Uterus (tissue), 4 donors: ENCODE data around the gene DNAJC16. TPM values are rescaled to one million over a fixed set of nuclear protein-coding genes. Genes with fewer than 3 reads are reported as not detected.

ENCODE experiments used
- DNase-seq, 2 donors: peaks; one replicate each; pipeline ENCODE4 v3.0.0-alpha.2; 2019 to 2020
- H3K27ac ChIP-seq, 2 donors: fragments of 200-600 bp; sonication (generic); 1 replicate in 1 of 2; 2 replicates in 1 of 2; pipeline ENCODE4 v1.5.1; 2016 to 2018
- H3K27me3 ChIP-seq, 2 donors: fragments of 200-600 bp; sonication (generic); one replicate each; pipeline ENCODE4 v1.5.1; 2018 to 2019; ENCODE audit warnings: control low read depth in 1 of 2
- H3K36me3 ChIP-seq, 2 donors: fragments of 200-600 bp; sonication (generic); one replicate each; pipeline ENCODE4 v1.5.1; 2019; ENCODE audit warnings: control low read depth in 1 of 2
- H3K4me1 ChIP-seq, 2 donors: fragments of 200-600 bp; sonication (generic); one replicate each; pipeline ENCODE4 v1.5.1; 2018 to 2019; ENCODE audit warnings: control low read depth in 1 of 2
- H3K4me3 ChIP-seq, 2 donors: fragments of 200-600 bp; sonication (generic); 1 replicate in 1 of 2; 2 replicates in 1 of 2; pipeline ENCODE4 v1.5.1; 2018 to 2019; ENCODE audit warnings: mild to moderate bottlenecking in 1 of 2
- H3K9me3 ChIP-seq, 2 donors: fragments of 200-600 bp; sonication (generic); one replicate each; pipeline ENCODE4 v1.5.1; 2019; ENCODE audit warnings: control low read depth in 1 of 2
- POLR2A ChIP-seq, 2 donors: fragments of 450-650 bp; IDR thresholded peaks; one replicate each; pipeline ENCODE4 v1.6.1; 2016; ENCODE audit warnings: antibody characterized with exemption in 2 of 2, mild to moderate bottlenecking in 1 of 2, moderate library complexity in 1 of 2
- intact Hi-C: fragments of 100-400 bp; cut with DNase I; formaldehyde crosslinking; loops from one replicate; pipeline ENCODE4 v1.15.1; 2023; ENCODE audit warnings: low total_unique reads
- total RNA-seq, 4 donors: library from RNA; depleted of rRNA in 3 of 4; stranded (reverse); fragments of >200 nt in 3 of 4; gene quantifications; one replicate each; pipeline versions ENCODE4 v1.1.0 to v1.2.4, GENCODE V29; 2014 to 2023
- TF ChIP-seq, protein P1 (sequence below), 4 experiments: fragments of 200-600 bp in 2 of 4; fragments of 450-650 bp in 2 of 4; sonication (generic) in 2 of 4; IDR thresholded peaks; one replicate each; pipeline ENCODE4 v1.5.1; 2016 to 2019; ENCODE audit warnings: antibody characterized with exemption in 4 of 4, mild to moderate bottlenecking in 2 of 4, moderate library complexity in 1 of 4
- donor health status: DM: yes; HTN: yes; CAD: no.

Gene DNAJC16
- total RNA-seq, 4 donors from 2014 or later, result 8.8 to 32.4 (median 27.5) TPM

- peaks cover 7% of the 10 kb centered on the region in 2 donors for H3K4me1 ChIP-seq
- no peak overlapping the region for H3K27ac ChIP-seq
- intact Hi-C loops, result no loop called here
- no peaks in the 10 kb centered on the region for H3K27me3 ChIP-seq
- no peak for DNase-seq
- TF ChIP-seq, protein P1, sequence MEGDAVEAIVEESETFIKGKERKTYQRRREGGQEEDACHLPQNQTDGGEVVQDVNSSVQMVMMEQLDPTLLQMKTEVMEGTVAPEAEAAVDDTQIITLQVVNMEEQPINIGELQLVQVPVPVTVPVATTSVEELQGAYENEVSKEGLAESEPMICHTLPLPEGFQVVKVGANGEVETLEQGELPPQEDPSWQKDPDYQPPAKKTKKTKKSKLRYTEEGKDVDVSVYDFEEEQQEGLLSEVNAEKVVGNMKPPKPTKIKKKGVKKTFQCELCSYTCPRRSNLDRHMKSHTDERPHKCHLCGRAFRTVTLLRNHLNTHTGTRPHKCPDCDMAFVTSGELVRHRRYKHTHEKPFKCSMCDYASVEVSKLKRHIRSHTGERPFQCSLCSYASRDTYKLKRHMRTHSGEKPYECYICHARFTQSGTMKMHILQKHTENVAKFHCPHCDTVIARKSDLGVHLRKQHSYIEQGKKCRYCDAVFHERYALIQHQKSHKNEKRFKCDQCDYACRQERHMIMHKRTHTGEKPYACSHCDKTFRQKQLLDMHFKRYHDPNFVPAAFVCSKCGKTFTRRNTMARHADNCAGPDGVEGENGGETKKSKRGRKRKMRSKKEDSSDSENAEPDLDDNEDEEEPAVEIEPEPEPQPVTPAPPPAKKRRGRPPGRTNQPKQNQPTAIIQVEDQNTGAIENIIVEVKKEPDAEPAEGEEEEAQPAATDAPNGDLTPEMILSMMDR (IDR thresholded peaks at IDR 0.05), result no peak
- TF ChIP-seq POLR2A (IDR thresholded peaks at IDR 0.05), result no peak
- H3K9me3 ChIP-seq, result no peaks in the 10 kb centered on the region
- no peak overlapping the region for H3K4me3 ChIP-seq
- H3K36me3 ChIP-seq, result no peaks in the 10 kb centered on the region
Observed at GRCh38 chr1:15531682-15532081, 5.0 kb downstream of the DNAJC16 start.

- no peaks in the 10 kb centered on the region for H3K36me3 ChIP-seq
Observed at GRCh38 chr1:15538771-15539170, 12.1 kb downstream of the DNAJC16 start.

GRCh38 chr1:15540186-15540585 is 13.5 kb downstream of the DNAJC16 start:
- intact Hi-C loops, result no loop called here
- TF ChIP-seq POLR2A (IDR thresholded peaks at IDR 0.05), result no peak
- TF ChIP-seq, protein P1 (IDR thresholded peaks at IDR 0.05), result no peak
- no peaks in the 10 kb centered on the region for H3K36me3 ChIP-seq

More at GRCh38 chr1:15538771-15539170, 12.1 kb downstream of the DNAJC16 start:
- DNase-seq, result no peak
- Histone ChIP-seq H3K27ac (no peak overlapping the region), H3K4me3 (no peak overlapping the region), H3K4me1 (no peaks in the 10 kb centered on the region), H3K9me3 (no peaks in the 10 kb centered on the region), H3K27me3 (no peaks in the 10 kb centered on the region)
- intact Hi-C loops, result no loop called here
- TF ChIP-seq, protein P1 (IDR thresholded peaks at IDR 0.05), result no peak
- TF ChIP-seq POLR2A (IDR thresholded peaks at IDR 0.05), result no peak

DNA sequence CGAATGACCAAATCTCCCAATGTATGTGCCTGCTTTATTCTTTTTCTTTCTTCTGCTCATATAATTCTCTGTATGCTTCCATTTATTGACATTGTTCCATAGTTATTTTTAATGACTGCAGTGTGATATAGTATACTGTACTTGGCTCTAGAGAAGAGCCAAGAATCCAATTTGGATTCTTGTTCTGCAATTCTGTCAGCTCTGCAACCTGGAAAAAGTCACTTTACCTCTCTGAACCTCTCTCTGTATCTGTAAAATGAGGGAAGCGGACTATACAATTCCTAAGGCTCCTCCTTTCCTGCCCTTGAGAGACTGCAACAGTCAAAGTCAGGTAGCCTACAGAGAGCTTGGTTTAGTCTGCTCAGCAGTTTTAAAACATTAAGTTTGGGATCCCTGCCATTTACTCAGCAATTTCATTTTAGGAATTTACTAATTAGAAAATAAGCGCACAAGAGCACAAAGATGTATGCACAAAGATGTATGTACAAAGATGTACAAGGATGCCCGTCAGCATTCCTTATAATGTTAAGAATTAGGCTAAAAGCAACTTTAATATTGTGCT is 14.7 kb downstream of the DNAJC16 start:
- H3K27ac ChIP-seq, result no peak overlapping the region
- no peaks in the 10 kb centered on the region for H3K36me3 ChIP-seq
- H3K4me1 ChIP-seq, result no peaks in the 10 kb centered on the region
- no peak for TF ChIP-seq POLR2A (IDR thresholded peaks at IDR 0.05)
- TF ChIP-seq, protein P1 (IDR thresholded peaks at IDR 0.05), result no peak
- no peaks in the 10 kb centered on the region for H3K27me3 ChIP-seq
- intact Hi-C loops, result no loop called here
- no peaks in the 10 kb centered on the region for H3K9me3 ChIP-seq
- no peak for DNase-seq
- H3K4me3 ChIP-seq, result no peak overlapping the region

More at GRCh38 chr1:15540186-15540585, 13.5 kb downstream of the DNAJC16 start:
- no peak for DNase-seq
- Histone ChIP-seq H3K27ac (no peak overlapping the region), H3K9me3 (no peaks in the 10 kb centered on the region), H3K27me3 (no peaks in the 10 kb centered on the region), H3K4me1 (no peaks in the 10 kb centered on the region), H3K4me3 (no peak overlapping the region)

DNA sequence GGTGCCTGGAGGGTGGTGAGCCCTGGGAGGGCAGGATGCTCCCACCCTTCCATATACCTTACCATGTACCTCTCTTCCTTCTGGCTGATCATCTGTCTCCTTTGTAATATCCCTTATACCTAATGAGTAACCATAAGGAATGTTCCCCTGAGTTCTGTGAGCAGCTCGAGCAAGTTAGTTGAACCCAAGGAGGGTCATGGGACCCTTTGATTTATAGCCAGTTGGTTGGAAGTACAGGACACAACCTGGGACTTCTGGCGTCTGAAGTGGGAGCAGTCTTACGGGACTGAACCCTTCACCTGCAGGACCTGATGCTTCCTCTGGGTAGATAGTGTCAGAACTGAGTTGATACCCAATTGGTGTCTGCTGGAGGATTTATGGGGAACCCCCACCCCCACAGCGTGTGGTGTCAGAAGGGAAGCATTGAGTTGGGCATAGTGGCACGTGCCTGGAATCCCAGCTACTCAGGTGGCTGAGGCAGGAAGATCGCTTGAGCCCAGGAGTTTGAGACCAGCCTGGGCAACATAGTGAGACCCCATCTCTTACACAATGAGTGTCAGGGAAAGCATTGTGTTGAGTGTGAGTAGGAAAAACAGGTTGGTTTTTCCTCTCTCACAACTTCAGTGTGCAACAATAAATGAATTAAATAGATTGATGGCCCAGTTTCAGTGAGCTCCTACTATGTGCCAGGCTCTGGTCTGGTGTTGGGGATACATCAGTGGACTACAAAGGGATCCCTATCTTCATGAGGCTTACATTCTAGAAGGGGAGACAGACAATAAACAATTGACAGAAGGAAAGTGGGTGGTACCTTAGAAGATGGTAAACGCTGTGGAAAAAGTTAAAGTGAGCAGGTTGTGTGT is 16.0 kb downstream of the DNAJC16 start:
- no peak for DNase-seq
- no peak overlapping the region for H3K4me3 ChIP-seq
- H3K27ac ChIP-seq, result peak overlapping the region; percentile 31 to 60
- no peaks in the 10 kb centered on the region for H3K27me3 ChIP-seq
- TF ChIP-seq POLR2A (IDR thresholded peaks at IDR 0.05), result no peak
- TF ChIP-seq, protein P1 (IDR thresholded peaks at IDR 0.05), result no peak
- no peaks in the 10 kb centered on the region for H3K9me3 ChIP-seq
- no peaks in the 10 kb centered on the region for H3K4me1 ChIP-seq
- intact Hi-C loops, result no loop called here
- no peaks in the 10 kb centered on the region for H3K36me3 ChIP-seq
